Caco-2 (cell line): ENCODE results near the gene TSPAN32. TPM values are rescaled to one million over a fixed set of nuclear protein-coding genes. Genes with fewer than 3 reads are reported as not detected.

Experiments used
- BruUV-seq: library from RNA; stranded (reverse); fragments of 400-500 nt; replicated peaks from 2 replicates; lab custom pipeline; 2021; lab: Mats Ljungman, UMichigan
- CTCF ChIA-PET: fragments of 300-600 bp; sonication (Branson Sonifier 250); formaldehyde crosslinking; loops from one replicate; lab custom pipeline; 2022; ENCODE audit warnings: antibody characterized with exemption; lab: Charles Lee
- POLR2A ChIA-PET: fragments of 300-600 bp; sonication (Branson Sonifier 250); formaldehyde crosslinking; loops from one replicate; lab custom pipeline; 2022; ENCODE audit warnings: antibody characterized with exemption; lab: Charles Lee
- DNase-seq, 2 experiments: peaks; one replicate each; pipeline versions ENCODE4 v3.0.0 to v3.0.0-alpha.2; 2020 to 2022
- H3K27me3 ChIP-seq: replicated peaks from 2 replicates; pipeline ENCODE4 v1.6.0; 2011; ENCODE audit warnings: low read length; ENCODE audit not compliant: control insufficient read depth, insufficient read depth
- H3K36me3 ChIP-seq: 2 replicates; pipeline ENCODE4 v1.5.1; 2011; ENCODE audit warnings: low read length; ENCODE audit not compliant: control insufficient read depth, insufficient read depth
- H3K4me1 ChIP-seq: fragments of 250-450 bp; sonication (Bioruptor Pico); 2 replicates; pipeline ENCODE4 v1.5.1; 2020; ENCODE audit warnings: mild to moderate bottlenecking
- H3K4me3 ChIP-seq: 2 replicates; pipeline ENCODE4 v1.5.1; 2011; ENCODE audit warnings: low read depth, mild to moderate bottlenecking, control low read depth, low read length
- H3K9me3 ChIP-seq: fragments of 250-450 bp; sonication (Bioruptor Pico); 2 replicates; pipeline ENCODE4 v1.5.1; 2020; ENCODE audit warnings: mild to moderate bottlenecking, moderate library complexity
- H3K27ac Mint-ChIP-seq: one replicate; pipeline ENCODE4 v1.8.0; 2022; ENCODE audit warnings: mixed read lengths; ENCODE audit not compliant: unreplicated experiment
- H3K27me3 Mint-ChIP-seq: one replicate; pipeline ENCODE4 v1.8.0; 2022; ENCODE audit warnings: mixed read lengths; ENCODE audit not compliant: insufficient read depth, unreplicated experiment
- H3K36me3 Mint-ChIP-seq: one replicate; pipeline ENCODE4 v1.8.0; 2022; ENCODE audit warnings: mild to moderate bottlenecking, mixed read lengths; ENCODE audit not compliant: insufficient read depth, unreplicated experiment
- H3K4me1 Mint-ChIP-seq: one replicate; pipeline ENCODE4 v1.8.0; 2022; ENCODE audit warnings: low read depth, mixed read lengths; ENCODE audit not compliant: unreplicated experiment
- H3K4me3 Mint-ChIP-seq: one replicate; pipeline ENCODE4 v1.8.0; 2022; ENCODE audit warnings: mild to moderate bottlenecking, moderate library complexity, mixed read lengths; ENCODE audit not compliant: unreplicated experiment
- H3K9me3 Mint-ChIP-seq: one replicate; pipeline ENCODE4 v1.8.0; 2022; ENCODE audit warnings: mixed read lengths; ENCODE audit not compliant: unreplicated experiment
- intact Hi-C: fragments of 100-400 bp; cut with micrococcal nuclease; formaldehyde crosslinking; loops from one replicate; pipeline ENCODE4 v1.10.0; 2022; ENCODE audit not compliant: unreplicated experiment
- total RNA-seq: library from RNA; stranded (reverse); gene quantifications from 2 replicates; pipeline ENCODE4 v1.2.3, GENCODE V29; 2022
- TF ChIP-seq, protein P1 (sequence below), 2 experiments: fragments of 200-600 bp in 1 of 2; IDR thresholded peaks; 1 replicate in 1 of 2; 2 replicates in 1 of 2; pipeline versions ENCODE4 v1.5.1 to v1.8.0; 2011 to 2022; ENCODE audit warnings: antibody characterized with exemption in 1 of 2, control low read depth in 1 of 2, inconsistent platforms in 1 of 2, low read depth in 1 of 2, low read length in 1 of 2, mild to moderate bottlenecking in 1 of 2, moderate library complexity in 1 of 2; ENCODE audit not compliant: insufficient read depth in 1 of 2, severe bottlenecking in 1 of 2, unreplicated experiment in 1 of 2

The TSPAN32 gene
- total RNA-seq, 1 experiment from 2014 or later: 1.2 TPM

DNA sequence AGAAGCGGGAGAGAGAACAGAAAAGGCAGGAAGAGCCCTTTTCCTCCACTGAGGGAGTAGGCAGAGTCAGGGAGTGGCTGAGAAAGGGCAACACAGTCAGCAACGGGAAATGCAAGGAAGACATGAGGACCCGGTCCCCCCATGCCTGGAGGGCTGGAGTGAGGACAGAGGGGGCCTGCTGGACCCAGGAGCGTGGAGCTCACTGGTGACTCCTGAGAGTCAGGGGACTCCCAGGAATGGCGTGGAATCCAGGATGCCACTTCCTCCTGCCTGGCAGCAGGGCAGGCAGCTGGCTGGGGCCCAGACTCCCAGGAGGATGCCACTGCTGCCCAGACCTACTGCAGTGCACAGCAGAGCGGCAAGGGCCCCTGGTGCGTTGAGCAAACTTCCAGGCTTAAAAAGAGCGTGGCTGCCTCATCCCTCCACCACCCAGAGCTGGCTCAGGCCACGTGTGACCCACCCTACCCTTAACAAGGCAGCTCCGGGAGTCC, 11.4 kb upstream of the TSPAN32 start:
- Mint-ChIP-seq H3K27ac (no peak overlapping the region), H3K4me3 (no peak overlapping the region), H3K36me3 (no peaks in the 10 kb centered on the region), H3K4me1 (peaks cover 7% of the 10 kb centered on the region), H3K9me3 (no peaks in the 10 kb centered on the region), H3K27me3 (no peaks in the 10 kb centered on the region)
- TF ChIP-seq, protein P1, sequence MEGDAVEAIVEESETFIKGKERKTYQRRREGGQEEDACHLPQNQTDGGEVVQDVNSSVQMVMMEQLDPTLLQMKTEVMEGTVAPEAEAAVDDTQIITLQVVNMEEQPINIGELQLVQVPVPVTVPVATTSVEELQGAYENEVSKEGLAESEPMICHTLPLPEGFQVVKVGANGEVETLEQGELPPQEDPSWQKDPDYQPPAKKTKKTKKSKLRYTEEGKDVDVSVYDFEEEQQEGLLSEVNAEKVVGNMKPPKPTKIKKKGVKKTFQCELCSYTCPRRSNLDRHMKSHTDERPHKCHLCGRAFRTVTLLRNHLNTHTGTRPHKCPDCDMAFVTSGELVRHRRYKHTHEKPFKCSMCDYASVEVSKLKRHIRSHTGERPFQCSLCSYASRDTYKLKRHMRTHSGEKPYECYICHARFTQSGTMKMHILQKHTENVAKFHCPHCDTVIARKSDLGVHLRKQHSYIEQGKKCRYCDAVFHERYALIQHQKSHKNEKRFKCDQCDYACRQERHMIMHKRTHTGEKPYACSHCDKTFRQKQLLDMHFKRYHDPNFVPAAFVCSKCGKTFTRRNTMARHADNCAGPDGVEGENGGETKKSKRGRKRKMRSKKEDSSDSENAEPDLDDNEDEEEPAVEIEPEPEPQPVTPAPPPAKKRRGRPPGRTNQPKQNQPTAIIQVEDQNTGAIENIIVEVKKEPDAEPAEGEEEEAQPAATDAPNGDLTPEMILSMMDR (IDR thresholded peaks at IDR 0.05; ENCODE audit: insufficient read depth in 1 of 2, low read depth in 1 of 2, low read length in 1 of 2, severe bottlenecking in 1 of 2, unreplicated experiment in 1 of 2): no peak
- H3K9me3 ChIP-seq: no peaks in the 10 kb centered on the region
- intact Hi-C loops: no loop called here
- H3K4me1 ChIP-seq: no peaks in the 10 kb centered on the region
- H3K36me3 ChIP-seq: no peaks in the 10 kb centered on the region
- peak in 1 of 2 experiments; percentile 26 for DNase-seq
- POLR2A ChIA-PET: interaction anchor here (0.5 kb wide), 1 partner anchor 88 kb away, joined by 3 read pairs; no protein-coding TSS in a partner anchor
- H3K4me3 ChIP-seq: no peak overlapping the region
- CTCF ChIA-PET: interaction anchor here (1.1 kb wide), 1 partner anchor 254 kb away, joined by 3 read pairs; no protein-coding TSS in a partner anchor
- BruUV-seq: no TSS peak
- no peaks in the 10 kb centered on the region for H3K27me3 ChIP-seq

GRCh38 chr11:2293531-2293971, 8.3 kb upstream of the TSPAN32 start:
- no peak overlapping the region for H3K27ac Mint-ChIP-seq
- Histone ChIP-seq H3K4me1 (no peaks in the 10 kb centered on the region), H3K4me3 (no peak overlapping the region), H3K36me3 (no peaks in the 10 kb centered on the region), H3K9me3 (no peaks in the 10 kb centered on the region), H3K27me3 (no peaks in the 10 kb centered on the region)
- ChIA-PET POLR2A (no interaction called here), CTCF (no interaction called here)
- H3K36me3 Mint-ChIP-seq: no peaks in the 10 kb centered on the region
- no peaks in the 10 kb centered on the region for H3K27me3 Mint-ChIP-seq
- intact Hi-C loops: no loop called here
- H3K4me3 Mint-ChIP-seq: no peak overlapping the region
- TF ChIP-seq, protein P1 (IDR thresholded peaks at IDR 0.05; ENCODE audit: insufficient read depth in 1 of 2, low read depth in 1 of 2, low read length in 1 of 2, severe bottlenecking in 1 of 2, unreplicated experiment in 1 of 2): no peak
- no peaks in the 10 kb centered on the region for H3K4me1 Mint-ChIP-seq
- DNase-seq: peak in 1 of 2 experiments; percentile 14
- BruUV-seq: no TSS peak
- no peaks in the 10 kb centered on the region for H3K9me3 Mint-ChIP-seq

- no peaks in the 10 kb centered on the region for H3K36me3 ChIP-seq
- H3K4me3 ChIP-seq: no peak overlapping the region
- no peak overlapping the region for H3K27ac Mint-ChIP-seq
- peaks cover 7% of the 10 kb centered on the region for H3K4me1 ChIP-seq
- CTCF ChIA-PET: no interaction called here
- H3K9me3 ChIP-seq: no peaks in the 10 kb centered on the region
- POLR2A ChIA-PET: no interaction called here
- H3K27me3 Mint-ChIP-seq: no peaks in the 10 kb centered on the region
- peaks cover 1% of the 10 kb centered on the region for H3K4me1 Mint-ChIP-seq
- TF ChIP-seq, protein P1 (IDR thresholded peaks at IDR 0.05; ENCODE audit: insufficient read depth in 1 of 2, low read depth in 1 of 2, low read length in 1 of 2, severe bottlenecking in 1 of 2, unreplicated experiment in 1 of 2): no peak
- H3K9me3 Mint-ChIP-seq: no peaks in the 10 kb centered on the region
- peak in 1 of 2 experiments; percentile 21 for DNase-seq
- H3K4me3 Mint-ChIP-seq: no peak overlapping the region
- no TSS peak for BruUV-seq
- intact Hi-C loops: no loop called here
- H3K27me3 ChIP-seq: no peaks in the 10 kb centered on the region
- H3K36me3 Mint-ChIP-seq: no peaks in the 10 kb centered on the region
Measured at GRCh38 chr11:2293984-2294925, 7.6 kb upstream of the TSPAN32 start.
